Adrenal gland (tissue), 12 donors: Measurements from ENCODE around the gene EFNA1. TPM values are rescaled to one million over a fixed set of nuclear protein-coding genes. Genes with fewer than 3 reads are reported as not detected.
A peak's percentile ranks its signal among the peaks of the same experiment; 100 is the strongest.

Experiments used
- DNase-seq, 7 donors: peaks; one replicate each; pipeline ENCODE4 v3.0.0-alpha.2; 2019 to 2020
- H3K27ac ChIP-seq, 5 donors: fragments of 200-600 bp; sonication (generic) in 4 of 5; 1 replicate in 3 of 5; 2 replicates in 2 of 5; pipeline versions ENCODE4 v1.5.1 to v1.8.0; 2016 to 2020; ENCODE audit warnings: mild to moderate bottlenecking in 1 of 5
- H3K27me3 ChIP-seq: fragments of 200-600 bp; 2 replicates; pipeline ENCODE4 v1.8.0; 2021
- H3K36me3 ChIP-seq, 2 donors: fragments of 200-600 bp; replicated peaks in 1 of 2; 1 replicate in 1 of 2; 2 replicates in 1 of 2; pipeline versions ENCODE4 v1.5.1 to v1.8.0; 2018 to 2022
- H3K4me1 ChIP-seq, 2 donors: fragments of 200-600 bp; replicated peaks in 1 of 2; 1 replicate in 1 of 2; 2 replicates in 1 of 2; pipeline versions ENCODE4 v1.5.1 to v1.8.0; 2018 to 2021
- H3K4me3 ChIP-seq, 4 donors: fragments of 200-600 bp; sonication (generic) in 3 of 4; one replicate each; pipeline ENCODE4 v1.5.1; 2016 to 2018
- H3K9me3 ChIP-seq, 3 donors: fragments of 200-600 bp; sonication (generic) in 1 of 3; replicated peaks in 1 of 3; 1 replicate in 2 of 3; 2 replicates in 1 of 3; pipeline versions ENCODE4 v1.5.1 to v1.8.0; 2016 to 2021
- CTCF ChIP-seq, 6 experiments: fragments of 450-650 bp in 4 of 6; fragments of 200-600 bp in 2 of 6; sonication (generic) in 1 of 6; IDR thresholded peaks; 1 replicate in 5 of 6; 2 replicates in 1 of 6; pipeline versions ENCODE4 v1.5.1 to v1.8.0; 2016 to 2021; ENCODE audit warnings: antibody characterized with exemption in 6 of 6, mild to moderate bottlenecking in 2 of 6, moderate library complexity in 1 of 6
- POLR2A ChIP-seq, 2 donors: fragments of 450-650 bp; IDR thresholded peaks; one replicate each; pipeline ENCODE4 v1.6.1; 2017; ENCODE audit warnings: antibody characterized with exemption in 2 of 2, mild to moderate bottlenecking in 2 of 2, moderate library complexity in 1 of 2
- WGBS, 4 donors: extraction: QIAGEN DNeasy Blood & Tissue Kit in 2 of 4; methylation state at CpG; one replicate each; pipeline versions ENCODE4 v1.1.5 to v1.1.7; 2013 to 2017; 5-methylcytosine and 5-hydroxymethylcytosine counted together
- intact Hi-C, 2 donors: fragments of 100-400 bp; cut with DNase I; formaldehyde crosslinking; loops; one replicate each; pipeline versions ENCODE4 v1.14.1 to v1.15.0; 2022 to 2023
- polyA plus RNA-seq, 3 donors: library from polyadenylated mRNA; stranded (reverse); fragments of 200-250 nt in 2 of 3; fragments of 350-450 nt in 1 of 3; fragmentation: Illumina TruSeq in 1 of 3; extraction: RNeasy Lipid Tissue Mini Kit (QIAGEN cat#74804) in 1 of 3; gene quantifications; one replicate each; pipeline ENCODE4 v1.2.3, GENCODE V29; 2013 to 2014
- total RNA-seq, 9 donors: library from RNA; depleted of rRNA in 4 of 9; stranded (reverse); fragments of >200 nt in 4 of 9; fragments of 120-200 nt in 1 of 9; fragmentation: NEBNext Ultra II Directional in 1 of 9; extraction: Animal tissue kit (Norgen Biotek cat#: 25700) in 1 of 9; gene quantifications; one replicate each; pipeline versions ENCODE4 v1.1.0 to v1.2.4, GENCODE V29; 2013 to 2023
- donor health status: healthy with polysubstance abuse.
- donor health status: Bipolar disorder and iron deficiency.
- donor health status: DM: yes; HTN: yes; CAD: no.
- donor health status: DM: no; HTN: no; CAD: no.
- donor health status: DM: no; HTN: no; CAD: no.
- donor health status: DM: yes; HTN: yes; CAD: no.

EFNA1 gene
- total and polyA plus RNA-seq, 12 donors, result 6.6 to 49.7 (median 28.9) TPM

- intact Hi-C loops, result no loop called here
- peaks cover 7 to 27% of the 10 kb centered on the region in 2 donors for H3K4me1 ChIP-seq
- no peaks in the 10 kb centered on the region for H3K27me3 ChIP-seq
- H3K9me3 ChIP-seq, result no peaks in the 10 kb centered on the region
- no peak overlapping the region for H3K27ac ChIP-seq
- peak in 1 of 7 donors; percentile 46 for DNase-seq
- 74 to 87% (median 82%) methylated on average over 10 of the region's 10 CpGs for WGBS, 4 donors
- H3K36me3 ChIP-seq, result peaks cover 0 to 22% of the 10 kb centered on the region in 2 donors
- no peak for TF ChIP-seq POLR2A (IDR thresholded peaks at IDR 0.05)
- no peak for TF ChIP-seq CTCF (IDR thresholded peaks at IDR 0.05)
- no peak overlapping the region for H3K4me3 ChIP-seq
These were observed 41.0 kb downstream of the EFNA1 start for GRCh38 chr1:155168456-155169210.

GRCh38 chr1:155169541-155169940 lies 41.9 kb downstream of the EFNA1 start:
- WGBS, 4 donors, result 67 to 83% (median 78%) methylated on average over 5 of the region's 5 CpGs
- no peaks in the 10 kb centered on the region for H3K27me3 ChIP-seq
- no peaks in the 10 kb centered on the region for H3K9me3 ChIP-seq
- H3K27ac ChIP-seq, result no peak overlapping the region
- no peak overlapping the region for H3K4me3 ChIP-seq
- TF ChIP-seq CTCF (IDR thresholded peaks at IDR 0.05) (no peak), POLR2A (IDR thresholded peaks at IDR 0.05) (no peak)
- peaks cover 7 to 27% of the 10 kb centered on the region in 2 donors for H3K4me1 ChIP-seq
- peaks cover 0 to 22% of the 10 kb centered on the region in 2 donors for H3K36me3 ChIP-seq
- intact Hi-C loops, result no loop called here
- peak in 2 of 7 donors; percentile 11 to 40 for DNase-seq

GRCh38 chr1:155170101-155170785 lies 42.6 kb downstream of the EFNA1 start:
- intact Hi-C loops, result no loop called here
- peaks cover 0 to 22% of the 10 kb centered on the region in 2 donors for H3K36me3 ChIP-seq
- peaks cover 7 to 27% of the 10 kb centered on the region in 2 donors for H3K4me1 ChIP-seq
- no peaks in the 10 kb centered on the region for H3K27me3 ChIP-seq
- no peak overlapping the region for H3K4me3 ChIP-seq
- DNase-seq, result peak in 2 of 7 donors; percentile 14
- no peaks in the 10 kb centered on the region for H3K9me3 ChIP-seq
- 69 to 92% (median 88%) methylated on average over 2 of the region's 2 CpGs for WGBS, 4 donors
- H3K27ac ChIP-seq, result no peak overlapping the region
- no peak for TF ChIP-seq POLR2A (IDR thresholded peaks at IDR 0.05)

GRCh38 chr1:155170806-155171205 lies 43.1 kb downstream of the EFNA1 start:
- Histone ChIP-seq H3K9me3 (no peaks in the 10 kb centered on the region), H3K27ac (no peak overlapping the region), H3K36me3 (peaks cover 0 to 22% of the 10 kb centered on the region in 2 donors), H3K4me1 (peaks cover 7 to 27% of the 10 kb centered on the region in 2 donors), H3K4me3 (no peak overlapping the region), H3K27me3 (no peaks in the 10 kb centered on the region)
- DNase-seq, result peak in 2 of 7 donors; percentile 16 to 35
- intact Hi-C loops, result no loop called here
- no peak for TF ChIP-seq POLR2A (IDR thresholded peaks at IDR 0.05)
- TF ChIP-seq CTCF (IDR thresholded peaks at IDR 0.05), result no peak
- 85 to 89% (median 88%) methylated on average over 7 of the region's 7 CpGs for WGBS, 4 donors
